ENCODE data around the gene MACROD1.

MACROD1 gene

GRCh38 chr11:64156235-64157011 lies 9.5 kb downstream of the MACROD1 start:
- DNase-seq, result no peak

GRCh38 chr11:64153812-64154211 lies 12.1 kb downstream of the MACROD1 start:
- DNase-seq, result no peak
- in situ Hi-C loops (cut with MboI; ENCODE audit: low pct_unique_long_range_greater_than_20kb, low sequenced_read_pairs), result no loop called here

More at GRCh38 chr11:64156235-64157011, 9.5 kb downstream of the MACROD1 start:
- in situ Hi-C loops (cut with MboI; ENCODE audit: low pct_unique_long_range_greater_than_20kb, low sequenced_read_pairs), result no loop called here

GRCh38 chr11:64152841-64153691 lies 12.8 kb downstream of the MACROD1 start:
- in situ Hi-C loops (cut with MboI; ENCODE audit: low pct_unique_long_range_greater_than_20kb, low sequenced_read_pairs), result no loop called here

GRCh38 chr11:64151337-64151736 lies 14.6 kb downstream of the MACROD1 start:
- no peak for DNase-seq
- in situ Hi-C loops (cut with MboI; ENCODE audit: low pct_unique_long_range_greater_than_20kb, low sequenced_read_pairs), result no loop called here

More at GRCh38 chr11:64152841-64153691, 12.8 kb downstream of the MACROD1 start:
- peak; percentile 73 for DNase-seq

- no peak for DNase-seq
- in situ Hi-C loops (cut with MboI; ENCODE audit: low pct_unique_long_range_greater_than_20kb, low sequenced_read_pairs), result no loop called here
These were observed 15.3 kb downstream of the MACROD1 start for GRCh38 chr11:64150481-64151239.

GRCh38 chr11:64150051-64150450 lies 15.9 kb downstream of the MACROD1 start:
- DNase-seq, result no peak
- in situ Hi-C loops (cut with MboI; ENCODE audit: low pct_unique_long_range_greater_than_20kb, low sequenced_read_pairs), result no loop called here

- in situ Hi-C loops (cut with MboI; ENCODE audit: low pct_unique_long_range_greater_than_20kb, low sequenced_read_pairs), result no loop called here
- DNase-seq, result no peak
These were observed 16.8 kb downstream of the MACROD1 start for GRCh38 chr11:64148917-64149617.

GRCh38 chr11:64148226-64148916 lies 17.5 kb downstream of the MACROD1 start:
- peak; percentile 62 for DNase-seq
- in situ Hi-C loops (cut with MboI; ENCODE audit: low pct_unique_long_range_greater_than_20kb, low sequenced_read_pairs), result no loop called here

GRCh38 chr11:64146036-64146955 lies 19.6 kb downstream of the MACROD1 start:
- DNase-seq, result peak; percentile 73
- in situ Hi-C loops (cut with MboI; ENCODE audit: low pct_unique_long_range_greater_than_20kb, low sequenced_read_pairs), result no loop called here

GRCh38 chr11:64144587-64145472 lies 21.1 kb downstream of the MACROD1 start:
- in situ Hi-C loops (cut with MboI; ENCODE audit: low pct_unique_long_range_greater_than_20kb, low sequenced_read_pairs), result no loop called here
- DNase-seq, result no peak

- in situ Hi-C loops (cut with MboI; ENCODE audit: low pct_unique_long_range_greater_than_20kb, low sequenced_read_pairs), result no loop called here
- no peak for DNase-seq
These were observed 24.7 kb downstream of the MACROD1 start for GRCh38 chr11:64141081-64141783.

GRCh38 chr11:64140082-64140481 lies 25.8 kb downstream of the MACROD1 start:
- no peak for DNase-seq
- in situ Hi-C loops (cut with MboI; ENCODE audit: low pct_unique_long_range_greater_than_20kb, low sequenced_read_pairs), result no loop called here

- DNase-seq, result no peak
- in situ Hi-C loops (cut with MboI; ENCODE audit: low pct_unique_long_range_greater_than_20kb, low sequenced_read_pairs), result no loop called here
These were observed 26.9 kb downstream of the MACROD1 start for GRCh38 chr11:64139049-64139448.

- in situ Hi-C loops (cut with MboI; ENCODE audit: low pct_unique_long_range_greater_than_20kb, low sequenced_read_pairs), result no loop called here
These were observed 27.5 kb downstream of the MACROD1 start for GRCh38 chr11:64138398-64138797.

GRCh38 chr11:64136765-64137441 lies 29.0 kb downstream of the MACROD1 start:
- DNase-seq, result no peak
- in situ Hi-C loops (cut with MboI; ENCODE audit: low pct_unique_long_range_greater_than_20kb, low sequenced_read_pairs), result no loop called here

More at GRCh38 chr11:64138398-64138797, 27.5 kb downstream of the MACROD1 start:
- DNase-seq, result no peak
